ENCODE measurements around the gene CCNJL.

GRCh38 chr5:160221082-160221481 lies 91.3 kb downstream of the CCNJL start:
- TF ChIP-seq CTCF (conservative IDR thresholded peaks at IDR 0.05; ENCODE audit: low read length) = no peak
- TF ChIP-seq EZH2phosphoT487 (IDR thresholded peaks at IDR 0.05; ENCODE audit: borderline replicate concordance, low read depth, low read length) = no peak

All from OCI-LY7 (cell line).